Astrocyte of the hippocampus (primary cell): ENCODE results near the gene PROX2.

ENCODE experiments used
- DNase-seq: peaks from one replicate; pipeline ENCODE4 v3.0.0; 2011; ENCODE audit warnings: low read depth, low spot score

The PROX2 gene, protein sequence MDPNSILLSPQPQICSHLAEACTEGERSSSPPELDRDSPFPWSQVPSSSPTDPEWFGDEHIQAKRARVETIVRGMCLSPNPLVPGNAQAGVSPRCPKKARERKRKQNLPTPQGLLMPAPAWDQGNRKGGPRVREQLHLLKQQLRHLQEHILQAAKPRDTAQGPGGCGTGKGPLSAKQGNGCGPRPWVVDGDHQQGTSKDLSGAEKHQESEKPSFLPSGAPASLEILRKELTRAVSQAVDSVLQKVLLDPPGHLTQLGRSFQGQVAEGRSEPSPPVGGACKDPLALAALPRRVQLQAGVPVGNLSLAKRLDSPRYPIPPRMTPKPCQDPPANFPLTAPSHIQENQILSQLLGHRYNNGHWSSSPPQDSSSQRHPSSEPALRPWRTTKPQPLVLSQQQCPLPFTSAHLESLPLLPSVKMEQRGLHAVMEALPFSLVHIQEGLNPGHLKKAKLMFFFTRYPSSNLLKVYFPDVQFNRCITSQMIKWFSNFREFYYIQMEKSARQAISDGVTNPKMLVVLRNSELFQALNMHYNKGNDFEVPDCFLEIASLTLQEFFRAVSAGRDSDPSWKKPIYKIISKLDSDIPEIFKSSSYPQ

DNA sequence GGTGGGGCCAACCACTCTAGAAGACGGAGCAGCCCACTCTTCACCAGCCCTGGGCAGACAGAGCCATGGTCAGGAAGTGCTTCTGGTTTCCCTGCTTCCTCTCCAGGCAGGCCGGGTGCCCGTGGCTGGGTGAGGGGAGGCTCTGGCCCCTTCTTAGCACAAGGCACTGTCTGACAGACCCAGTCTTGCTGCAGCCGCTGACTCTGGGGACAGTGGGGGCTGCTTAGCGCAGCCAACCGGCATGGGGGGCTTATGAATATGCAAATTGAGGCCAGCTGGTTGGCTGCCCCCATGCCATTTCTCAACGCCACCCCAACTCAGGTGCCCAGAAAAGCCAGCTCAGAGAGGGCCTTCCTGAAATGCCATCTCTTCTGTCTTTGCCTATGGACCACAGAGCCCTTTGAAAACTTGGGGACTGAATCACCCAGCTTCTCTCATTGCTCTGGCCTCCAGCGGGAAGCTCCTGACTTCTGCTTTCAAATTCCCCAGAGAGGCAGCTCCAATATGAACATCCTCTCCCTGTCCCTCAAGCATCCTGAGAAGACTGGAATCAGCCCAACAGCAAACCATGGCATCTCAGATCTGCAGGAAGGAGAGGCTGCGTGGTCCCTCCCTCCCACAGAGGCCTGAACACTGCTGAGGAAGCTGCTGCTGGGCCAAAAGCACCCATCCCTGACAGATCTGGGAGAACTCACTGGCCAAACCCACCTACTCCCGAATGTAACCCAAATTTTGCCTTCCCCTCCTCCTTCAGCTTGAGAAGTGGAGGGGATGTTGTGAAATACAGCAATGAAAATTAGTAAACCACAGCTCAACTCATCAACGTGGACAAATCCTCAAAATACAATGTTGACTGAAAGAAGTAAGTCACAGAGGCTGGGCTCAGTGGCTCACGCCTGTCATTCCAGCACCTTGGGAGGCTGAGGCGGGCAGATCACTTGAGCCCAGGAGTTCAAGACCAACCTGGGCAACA lies at the start of gene PROX2:
PROX2 (minus strand) TSS at position 205 of the 973 bp plus-strand sequence. CDS start 12,311 bp downstream, outside the sequence.
- DNase-seq, result no peak

DNA sequence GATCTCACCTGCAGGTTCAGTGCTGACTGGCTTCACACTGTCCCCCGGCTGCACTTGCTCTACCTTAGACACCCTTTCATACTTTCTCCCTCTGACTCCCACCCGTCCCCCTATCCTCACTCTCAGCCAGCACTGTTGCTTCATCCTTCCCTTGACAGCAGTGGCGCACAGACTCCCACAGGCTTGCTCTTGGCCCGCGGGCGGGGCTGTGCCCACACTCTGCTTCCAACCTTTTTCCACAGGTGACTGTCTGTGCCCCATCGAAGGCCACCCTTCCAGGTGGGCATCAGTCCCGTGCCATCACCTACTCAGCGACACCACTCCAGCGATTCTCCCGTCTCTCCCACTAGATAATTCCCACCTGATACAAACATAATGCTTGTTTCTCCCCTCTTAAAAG lies 48.1 kb upstream of the PROX2 start:
- no peak for DNase-seq

DNA sequence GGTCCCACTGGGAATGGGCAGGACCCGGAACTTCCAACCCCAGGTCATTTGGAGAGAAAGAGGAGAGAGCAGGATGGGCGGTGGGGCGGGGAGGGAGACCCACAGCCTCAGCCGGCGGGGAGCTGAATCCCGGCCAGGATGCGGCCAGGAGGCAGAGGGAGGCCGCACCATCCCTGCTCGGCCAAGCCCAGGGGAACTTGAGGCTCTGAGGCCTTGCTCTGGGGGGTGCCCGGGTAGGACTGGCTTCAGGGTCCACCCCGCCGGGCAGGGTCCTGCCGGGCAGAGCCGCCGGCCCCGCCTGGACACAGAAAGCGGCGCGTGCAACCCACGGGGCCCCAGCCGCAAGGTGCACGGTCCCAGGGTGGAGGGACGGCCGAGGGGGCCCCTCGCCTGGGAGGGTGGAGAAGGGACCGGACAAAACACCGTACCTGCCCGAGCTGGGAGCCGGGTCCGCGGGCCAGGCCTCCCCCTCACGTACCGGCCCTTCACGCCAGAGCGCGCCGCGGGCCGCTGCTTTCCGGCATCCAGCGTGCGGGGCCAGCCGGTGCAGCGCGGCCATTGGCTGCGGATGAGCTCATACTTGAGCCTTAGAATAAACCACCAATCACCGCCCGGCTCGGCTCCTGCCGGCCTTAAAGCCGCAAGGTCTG lies 46.9 kb upstream of the PROX2 start, which contains the start of gene RPS6KL1:
RPS6KL1 (minus strand) TSS at position 509 of the 650 bp plus-strand sequence. CDS start 1,719 bp downstream, outside the sequence.
- DNase-seq, result peak; percentile 88

DNA sequence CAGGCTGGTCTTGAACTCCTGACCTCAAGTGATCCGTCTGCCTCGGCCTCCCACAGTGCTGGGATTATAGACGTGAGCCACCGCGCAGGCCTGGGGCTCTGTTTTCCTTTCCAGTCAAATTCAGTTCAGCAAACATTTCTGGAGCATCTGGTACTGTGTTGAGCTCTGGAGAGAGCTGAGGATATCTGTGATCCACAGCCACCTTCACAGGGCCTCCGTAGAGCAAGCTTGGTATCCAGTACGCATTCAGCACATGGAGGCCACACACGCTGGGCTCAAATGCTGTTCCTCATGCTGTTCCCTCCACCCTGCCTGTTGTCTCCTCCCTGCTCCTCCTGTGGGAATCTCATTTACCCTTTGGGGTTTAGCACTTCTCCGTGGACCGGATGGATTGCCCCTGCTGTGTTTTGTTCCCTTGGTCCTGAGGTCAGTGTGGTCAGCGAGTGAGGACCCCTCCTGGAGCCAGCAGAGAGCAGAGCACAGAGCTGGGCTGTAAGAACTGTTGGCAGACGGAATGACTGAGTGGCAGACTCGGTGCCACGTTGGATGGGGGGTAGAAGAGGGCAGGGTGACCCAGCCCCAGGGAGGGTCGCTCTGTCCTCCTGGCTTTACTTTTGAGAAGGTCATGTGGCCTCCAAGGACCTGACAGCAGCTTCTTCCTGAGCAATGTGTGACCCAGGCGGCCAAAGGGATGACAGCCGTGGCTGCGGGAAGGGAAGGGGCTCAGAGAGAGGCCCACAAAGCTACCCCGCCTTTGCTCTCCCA lies 46.2 kb upstream of the PROX2 start:
- DNase-seq, result no peak

DNA sequence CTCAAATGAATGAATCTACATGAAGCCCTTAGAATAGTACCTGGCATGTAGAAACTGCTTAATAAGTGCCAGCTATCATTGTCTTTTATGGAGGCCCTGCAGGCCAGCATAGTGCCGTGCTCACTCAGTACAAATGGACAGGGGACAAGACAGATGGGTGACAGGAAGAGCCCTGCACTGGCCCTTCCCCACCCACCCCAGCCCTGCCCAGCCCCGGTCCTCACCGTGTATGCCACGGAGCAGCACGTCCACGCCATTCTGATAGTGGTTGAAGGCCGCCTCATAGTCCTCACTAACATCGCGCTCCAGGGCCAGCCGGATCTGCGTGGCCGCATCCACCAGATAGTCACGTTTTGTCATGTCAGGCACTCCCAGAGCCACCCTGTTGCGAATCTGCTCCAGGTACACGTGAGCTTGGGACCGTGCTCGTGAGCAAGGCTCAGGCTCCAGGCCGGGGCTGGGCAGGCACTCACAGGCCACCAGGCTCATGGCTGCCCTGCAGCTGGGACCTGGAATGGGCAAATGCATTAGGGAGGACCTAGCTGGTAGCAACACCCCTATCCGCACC lies 45.2 kb upstream of the PROX2 start:
- DNase-seq, result no peak

DNA sequence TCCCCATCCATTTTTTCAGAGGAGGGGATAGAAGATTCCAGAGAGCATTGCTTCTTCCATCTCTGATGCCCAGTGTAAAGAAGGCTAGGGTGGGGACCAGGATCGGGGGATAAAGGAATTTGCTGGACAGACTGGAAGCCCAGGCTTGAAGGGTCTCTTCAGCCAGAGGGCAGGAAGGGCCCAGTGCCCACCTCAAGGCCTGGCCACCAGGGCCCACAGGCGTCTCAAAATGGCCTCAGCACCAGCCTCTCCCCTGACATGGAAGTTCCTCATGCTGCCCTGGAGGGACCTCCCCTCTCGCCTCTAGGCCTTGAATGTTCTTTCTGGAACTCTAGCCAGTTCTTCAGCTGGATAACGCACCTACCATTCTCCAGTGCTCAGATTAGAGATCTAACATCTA lies 44.3 kb upstream of the PROX2 start:
- DNase-seq, result no peak

DNA sequence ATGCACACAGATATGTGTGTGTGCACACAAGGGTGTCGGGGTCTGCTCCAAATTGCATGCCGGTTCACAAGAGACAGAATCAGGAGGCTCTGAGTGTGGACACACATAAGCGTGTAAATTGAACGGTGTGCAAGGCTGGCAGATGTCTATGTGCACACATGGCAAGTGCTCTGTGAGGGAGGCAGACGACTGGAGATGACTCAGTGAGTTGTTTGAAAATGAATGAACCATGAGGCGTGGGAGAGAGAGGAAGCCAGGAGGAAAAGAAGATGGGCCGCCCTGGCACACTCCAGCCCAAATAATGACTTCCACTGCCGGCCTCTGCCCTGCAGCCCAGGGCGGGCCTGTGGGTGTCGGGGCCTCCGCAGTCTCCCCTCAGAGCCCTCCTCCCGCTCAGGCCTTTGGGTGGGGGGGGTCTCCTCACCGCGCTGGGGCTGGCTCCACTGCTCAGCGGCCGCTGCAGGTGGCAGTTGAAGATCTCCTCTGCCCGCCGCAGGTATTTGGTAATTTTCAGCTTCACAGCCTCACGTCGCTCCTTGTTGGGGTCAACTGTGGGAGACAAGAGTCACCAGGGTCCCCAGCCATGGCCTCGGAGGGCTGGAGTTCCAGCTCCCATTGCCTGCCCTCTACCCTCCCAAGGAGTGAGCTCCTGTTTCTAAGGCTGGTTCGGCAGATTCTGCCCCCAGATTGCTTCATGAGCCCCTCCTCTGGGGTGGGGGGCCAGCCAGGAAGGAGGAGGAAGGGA lies 43.6 kb upstream of the PROX2 start:
- DNase-seq, result peak; percentile 20

DNA sequence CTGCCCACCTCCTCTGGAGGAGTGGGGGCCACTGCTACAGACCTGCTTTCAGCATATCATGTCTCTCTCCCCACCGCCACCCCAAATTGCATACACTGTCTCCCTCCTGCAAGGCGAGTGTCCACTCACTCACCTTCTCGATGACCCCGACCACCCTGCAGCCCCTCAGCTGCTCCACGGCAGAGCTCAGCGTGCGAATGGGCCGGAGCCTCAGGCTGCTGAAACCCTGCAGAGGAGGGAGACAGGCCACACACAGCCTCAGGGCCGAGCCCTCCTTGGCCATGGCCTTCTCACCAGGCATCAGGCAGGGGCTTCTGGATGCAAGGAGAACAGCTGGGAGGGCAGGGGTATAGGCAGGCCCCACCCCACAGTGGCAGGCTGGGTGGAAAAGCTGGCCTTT lies 42.4 kb upstream of the PROX2 start:
- DNase-seq, result no peak

DNA sequence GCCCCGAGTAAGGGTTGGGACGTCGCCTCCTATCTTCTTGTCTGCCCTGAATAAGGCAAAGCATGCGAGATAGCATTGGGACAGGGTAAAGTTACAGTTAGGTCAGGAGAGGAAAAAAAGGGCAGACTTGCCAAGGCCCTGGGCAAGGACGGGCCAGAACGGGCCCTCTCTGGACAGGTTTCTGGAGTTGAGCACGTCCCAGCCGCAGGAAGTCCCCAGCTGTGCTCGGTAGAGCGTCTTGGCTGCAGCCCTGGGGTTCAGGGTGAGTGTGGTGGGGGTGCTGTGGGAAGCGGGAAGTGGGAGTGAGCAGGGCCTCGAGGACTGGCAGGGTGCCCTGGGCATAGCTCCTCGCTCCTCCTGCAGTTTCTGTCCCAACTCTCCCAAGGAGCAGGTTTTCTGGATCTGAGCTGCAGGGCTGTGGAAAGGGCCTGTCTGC lies 41.7 kb upstream of the PROX2 start:
- no peak for DNase-seq

DNA sequence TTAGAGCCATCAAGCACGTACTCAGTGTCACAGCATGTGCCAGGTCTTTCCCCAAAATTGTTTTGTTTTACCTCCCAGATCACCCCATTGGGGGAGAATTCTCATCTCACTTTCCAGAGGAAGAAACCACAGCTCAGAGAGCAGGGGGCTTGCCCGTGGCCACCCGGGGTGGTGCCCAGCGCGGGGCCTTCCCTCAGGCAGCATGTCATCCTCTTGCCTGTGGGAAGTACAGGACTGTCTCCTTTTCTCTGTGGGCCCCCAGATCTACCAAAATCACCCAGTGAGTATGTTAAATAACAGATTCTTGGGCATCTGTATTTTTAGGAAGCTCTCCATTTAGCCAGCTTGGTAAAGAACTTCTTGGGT lies 41.2 kb upstream of the PROX2 start:
- DNase-seq, result no peak

DNA sequence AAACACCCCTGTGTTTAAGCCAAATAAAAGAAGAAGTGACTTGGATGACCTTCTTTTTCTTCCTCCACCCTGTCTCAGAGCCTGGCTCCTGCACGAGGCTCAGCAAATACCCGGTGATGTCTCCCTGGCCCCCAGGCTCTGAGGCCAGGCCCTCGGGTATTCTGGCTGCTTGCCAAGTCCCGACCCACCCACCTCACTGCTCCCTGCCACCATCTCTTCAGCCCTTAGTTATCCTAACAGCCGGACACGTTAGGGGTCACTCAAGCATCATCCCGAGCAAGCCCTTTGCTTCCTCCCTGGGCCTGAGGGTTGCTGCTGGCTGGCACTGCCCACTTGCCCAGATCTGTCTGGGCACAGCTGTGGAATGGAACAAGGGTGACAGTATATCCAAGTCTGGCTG lies 39.9 kb upstream of the PROX2 start:
- no peak for DNase-seq

DNA sequence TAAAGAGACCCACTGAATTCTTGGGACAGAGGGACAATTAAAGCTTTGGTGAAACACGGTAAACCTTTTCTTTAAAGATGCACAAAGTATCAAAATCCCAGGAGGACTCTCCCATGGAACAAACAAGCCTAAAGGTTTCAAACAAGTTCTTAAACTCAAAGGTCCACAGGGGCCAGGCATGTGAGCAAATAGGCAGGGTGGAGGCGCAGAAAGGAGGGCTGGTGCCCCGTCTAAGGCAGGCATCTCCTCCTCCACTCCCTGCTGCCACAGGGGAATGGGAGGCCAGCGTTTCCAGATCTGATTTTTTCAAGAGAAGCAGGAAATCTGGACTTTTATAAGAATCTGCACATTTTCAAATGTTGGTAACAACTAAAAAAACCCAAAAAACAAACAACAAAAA lies 39.5 kb upstream of the PROX2 start:
- DNase-seq, result no peak

DNA sequence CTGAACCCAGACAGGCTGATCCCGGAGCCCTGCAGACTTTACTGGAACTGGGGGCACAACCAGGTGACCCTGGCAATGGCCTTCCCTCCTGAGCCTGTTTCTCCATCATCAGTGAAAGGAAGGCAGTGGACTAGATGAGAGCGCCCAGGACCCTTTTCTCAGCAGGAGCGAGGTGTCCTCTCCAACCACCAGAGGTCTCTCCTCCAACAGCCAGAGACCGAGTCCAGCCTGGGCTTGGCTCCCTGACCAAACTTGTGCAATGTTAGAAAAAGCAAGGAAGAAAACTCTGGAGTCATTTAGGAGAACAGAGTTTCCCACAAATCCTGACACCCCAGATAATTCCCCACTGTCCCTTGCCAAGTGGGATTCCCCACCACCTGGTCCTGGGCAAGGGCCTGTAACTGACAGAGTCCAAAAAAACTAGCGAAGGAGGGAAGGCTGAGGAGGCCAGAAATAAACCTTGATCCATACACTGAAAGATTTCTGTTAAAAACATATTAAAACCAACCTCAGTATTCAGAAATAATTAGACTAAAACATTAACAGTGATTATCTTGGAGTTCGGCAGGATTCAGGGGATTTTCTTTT lies 38.1 kb upstream of the PROX2 start:
- DNase-seq, result peak; percentile 86

DNA sequence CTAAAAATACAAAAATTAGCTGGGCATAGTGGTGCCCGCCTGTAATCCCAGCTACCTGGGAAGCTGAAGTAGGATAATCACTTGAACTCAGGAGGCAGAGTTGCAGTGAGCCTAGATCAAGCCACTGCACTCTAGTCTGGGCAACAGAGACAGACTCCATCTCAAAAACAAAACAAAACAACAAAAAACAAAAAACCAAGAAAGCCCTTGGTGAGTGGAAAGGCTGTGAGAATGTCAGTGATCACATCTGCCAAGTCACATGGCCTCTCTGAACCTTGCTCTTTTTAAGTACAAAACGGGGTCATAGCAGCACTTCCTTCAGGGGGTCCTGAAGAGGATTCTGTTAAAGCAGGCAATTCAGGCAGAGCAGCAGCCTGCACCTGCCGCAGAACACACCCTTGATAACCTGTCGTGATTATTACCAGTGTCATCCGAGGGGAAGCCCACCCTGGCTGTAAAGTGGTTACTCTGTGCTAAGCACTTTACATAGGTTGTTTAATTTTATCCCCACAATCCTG lies 37.5 kb upstream of the PROX2 start:
- no peak for DNase-seq

DNA sequence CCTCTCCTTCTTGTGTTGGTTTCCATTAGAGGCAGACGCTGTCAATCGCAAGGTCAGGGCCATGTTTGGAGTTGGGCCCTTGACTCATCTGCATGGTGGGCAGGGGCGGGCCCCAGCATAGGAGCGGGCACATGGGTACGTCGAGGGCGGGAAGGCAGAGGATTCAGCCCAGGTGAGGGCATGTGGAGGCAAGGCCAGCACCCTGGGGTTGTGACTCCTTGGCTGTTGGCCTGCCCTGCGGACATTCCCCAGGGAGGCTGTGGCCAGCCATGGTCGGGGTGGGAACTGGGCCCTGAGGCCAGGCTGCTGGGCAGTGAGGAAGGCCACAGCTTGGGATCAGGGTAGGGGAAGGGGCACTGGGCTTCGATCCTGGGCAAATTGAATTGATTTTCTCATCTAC lies 36.9 kb upstream of the PROX2 start:
- no peak for DNase-seq

DNA sequence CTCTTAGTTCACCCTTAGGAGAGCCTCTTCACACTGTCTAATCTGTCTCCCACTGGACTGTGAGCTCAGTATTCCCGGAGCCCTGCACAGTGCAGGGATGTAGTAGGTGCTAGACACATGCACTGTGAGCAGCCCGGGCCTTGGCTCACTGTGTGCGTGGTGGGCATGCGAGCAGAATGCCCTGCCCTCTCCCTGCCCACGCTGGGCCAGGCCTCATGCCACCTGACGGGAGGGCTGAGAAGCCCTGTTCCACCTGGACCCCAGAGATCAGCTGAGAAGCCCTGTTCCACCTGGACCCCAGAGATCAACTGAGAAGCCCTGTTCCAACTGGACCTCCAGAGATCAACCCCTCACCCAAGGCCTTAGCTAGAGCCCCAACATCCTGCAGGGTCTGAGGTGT lies 36.2 kb upstream of the PROX2 start:
- no peak for DNase-seq

DNA sequence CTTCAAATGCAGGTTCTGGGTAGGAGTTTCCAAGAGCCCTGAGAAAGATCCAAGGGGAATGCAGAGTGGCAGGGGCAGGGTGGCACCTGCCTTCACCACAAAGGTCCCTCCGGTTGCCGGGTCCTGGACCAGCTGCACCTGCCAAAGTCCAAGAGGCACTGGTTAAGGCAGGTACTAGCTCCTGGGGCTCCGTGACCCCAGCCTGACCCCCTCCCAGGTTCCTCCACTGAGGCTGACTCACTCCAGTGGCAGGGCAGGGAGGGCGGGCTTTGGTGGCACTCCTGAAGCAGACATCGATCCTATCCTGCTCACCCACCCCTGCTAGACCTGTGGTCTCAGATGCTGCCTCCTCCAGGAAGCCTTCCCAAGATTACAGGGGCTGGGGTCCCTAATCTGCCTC lies 35.8 kb upstream of the PROX2 start:
- DNase-seq, result no peak

DNA sequence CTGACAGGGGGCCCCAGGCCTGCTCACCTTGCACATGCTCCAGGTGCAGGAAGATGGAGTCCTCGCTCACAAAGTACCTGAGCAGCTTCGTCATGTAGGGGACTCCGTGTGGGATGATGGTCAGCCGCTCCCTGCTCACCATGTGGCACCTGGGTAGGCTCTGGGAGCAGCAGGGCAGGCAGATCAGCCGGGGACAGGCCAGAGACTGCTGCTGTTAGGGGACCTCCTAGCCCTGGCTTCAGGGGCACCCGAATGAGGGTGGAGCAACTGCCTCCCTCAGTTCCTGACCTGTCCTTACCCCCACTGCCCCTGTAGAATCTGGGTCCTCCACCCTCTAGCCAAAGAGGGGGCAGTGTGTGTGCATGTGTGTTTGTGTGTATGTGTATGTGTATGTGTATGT lies 35.3 kb upstream of the PROX2 start:
- no peak for DNase-seq

DNA sequence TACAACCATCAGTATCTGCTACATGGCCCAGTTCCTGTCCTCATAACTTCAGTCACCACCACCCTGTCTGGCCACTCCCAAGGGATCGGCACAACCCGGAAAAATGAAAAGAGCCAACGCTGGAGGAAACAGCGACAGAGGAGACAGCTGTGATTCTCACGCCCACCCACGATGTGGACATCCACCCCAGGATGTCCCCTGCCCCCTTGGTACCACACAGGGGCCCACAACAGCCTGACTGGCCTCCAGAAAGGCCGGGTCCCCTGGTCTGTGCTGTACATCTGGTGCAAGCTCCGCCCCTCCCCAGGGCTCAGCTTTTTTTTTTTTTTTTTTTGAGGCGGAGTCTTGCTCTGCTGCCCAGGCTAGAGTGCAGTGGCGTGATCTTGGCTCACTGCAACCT lies 34.6 kb upstream of the PROX2 start:
- no peak for DNase-seq
